Measurements from ENCODE around the gene NINL. TPM values are rescaled to one million over a fixed set of nuclear protein-coding genes. Genes with fewer than 3 reads are reported as not detected.
"Not testable (repeated sequence)": the region's sequence is repeated elsewhere in the genome, so short reads cannot be mapped to it uniquely, and the experiment has no call there.

The NINL gene
- total RNA-seq, 1 experiment from 2014 or later: 33.7 TPM

DNA sequence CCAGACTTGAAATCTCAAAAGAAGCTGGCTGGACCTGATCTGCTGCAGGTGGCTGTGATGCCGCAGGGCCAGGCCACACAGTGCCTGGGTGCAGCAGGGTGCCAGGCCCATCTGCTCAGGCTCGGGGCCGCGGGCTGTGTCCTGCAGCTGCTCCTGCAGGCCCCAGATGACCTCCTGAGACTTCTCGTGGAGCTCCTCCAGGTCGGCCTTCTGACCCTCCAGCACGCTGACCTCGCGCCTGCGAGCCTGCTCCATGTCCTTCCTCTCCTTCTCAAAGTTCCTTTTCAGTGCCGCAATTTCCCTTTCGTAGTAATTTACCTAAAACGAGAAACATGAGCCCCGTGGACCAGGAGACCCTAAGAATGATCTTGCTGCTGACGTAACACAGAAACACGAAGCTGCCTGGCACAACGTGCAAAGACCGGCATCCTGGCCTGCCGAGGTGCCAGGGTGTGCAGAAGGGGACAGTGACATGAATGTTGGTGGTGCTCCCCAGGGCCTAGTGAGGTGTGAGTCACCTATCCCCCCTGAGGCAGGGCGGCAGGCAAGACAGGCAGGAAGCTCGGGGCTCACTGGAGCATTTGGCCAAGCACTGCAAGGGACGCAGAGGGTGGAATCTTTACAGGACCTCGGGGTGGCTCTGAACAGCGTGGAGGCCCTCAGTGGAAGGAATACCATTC lies 106.3 kb downstream of the NINL start:
- H3K36me3 ChIP-seq (replicated peaks; ENCODE audit: control insufficient read depth, insufficient read depth, low read length): peaks cover 8% of the 10 kb centered on the region
- no peak overlapping the region for H3K4me3 ChIP-seq (ENCODE audit: insufficient read depth, low read depth, low read length)

DNA sequence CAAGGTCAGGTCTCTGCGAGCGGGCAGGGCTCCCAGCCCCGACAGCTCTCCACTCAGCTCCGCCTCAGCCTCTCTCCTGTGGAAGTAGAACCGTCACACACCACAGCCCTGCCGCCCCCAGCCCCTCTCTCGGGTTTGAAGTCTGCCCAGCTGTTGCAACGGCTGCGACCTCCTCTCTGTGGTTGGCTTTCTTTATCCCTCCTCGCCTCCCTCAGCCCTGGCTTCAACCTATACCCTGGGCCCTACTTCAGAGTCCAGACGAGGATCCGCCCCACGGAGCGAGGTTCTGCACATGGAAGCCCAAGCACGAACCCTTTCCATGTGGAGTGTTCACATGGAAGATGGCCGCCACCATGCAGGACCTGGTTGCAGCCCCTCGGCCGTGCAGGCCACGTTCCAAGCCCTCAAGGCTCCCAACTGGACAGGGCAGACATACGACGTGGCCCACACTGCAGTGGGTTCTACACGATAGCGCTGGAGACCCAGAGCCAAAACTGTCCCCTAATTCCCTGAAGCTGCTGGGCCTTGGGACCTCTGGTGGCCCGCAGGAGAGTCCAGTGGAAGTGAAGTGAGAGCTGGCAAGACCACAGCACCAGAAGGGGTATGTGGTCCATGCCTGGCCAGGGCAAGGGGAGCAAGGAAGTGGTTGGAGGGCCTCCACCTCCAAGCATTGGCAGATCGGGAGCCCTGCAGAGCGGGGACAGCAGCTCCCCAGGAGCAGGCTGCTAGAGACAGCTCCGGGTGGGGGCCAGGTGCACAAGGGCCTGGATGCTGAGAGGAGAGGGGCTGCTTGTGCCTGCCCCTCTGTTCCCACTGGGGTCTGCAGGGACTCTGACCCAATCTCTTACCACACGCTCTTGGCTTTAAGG lies 108.1 kb downstream of the NINL start:
- Histone ChIP-seq H3K27me3 (ENCODE audit: control insufficient read depth, insufficient read depth, low read length) (no peaks in the 10 kb centered on the region), H3K4me3 (ENCODE audit: insufficient read depth, low read depth, low read length) (no peak overlapping the region), H3K36me3 (replicated peaks; ENCODE audit: control insufficient read depth, insufficient read depth, low read length) (peaks cover 7% of the 10 kb centered on the region)
- DNase-seq: no peak

More for the DNA sequence above, 106.3 kb downstream of the NINL start:
- no peak for DNase-seq
- no peaks in the 10 kb centered on the region for H3K27me3 ChIP-seq (ENCODE audit: control insufficient read depth, insufficient read depth, low read length)

DNA sequence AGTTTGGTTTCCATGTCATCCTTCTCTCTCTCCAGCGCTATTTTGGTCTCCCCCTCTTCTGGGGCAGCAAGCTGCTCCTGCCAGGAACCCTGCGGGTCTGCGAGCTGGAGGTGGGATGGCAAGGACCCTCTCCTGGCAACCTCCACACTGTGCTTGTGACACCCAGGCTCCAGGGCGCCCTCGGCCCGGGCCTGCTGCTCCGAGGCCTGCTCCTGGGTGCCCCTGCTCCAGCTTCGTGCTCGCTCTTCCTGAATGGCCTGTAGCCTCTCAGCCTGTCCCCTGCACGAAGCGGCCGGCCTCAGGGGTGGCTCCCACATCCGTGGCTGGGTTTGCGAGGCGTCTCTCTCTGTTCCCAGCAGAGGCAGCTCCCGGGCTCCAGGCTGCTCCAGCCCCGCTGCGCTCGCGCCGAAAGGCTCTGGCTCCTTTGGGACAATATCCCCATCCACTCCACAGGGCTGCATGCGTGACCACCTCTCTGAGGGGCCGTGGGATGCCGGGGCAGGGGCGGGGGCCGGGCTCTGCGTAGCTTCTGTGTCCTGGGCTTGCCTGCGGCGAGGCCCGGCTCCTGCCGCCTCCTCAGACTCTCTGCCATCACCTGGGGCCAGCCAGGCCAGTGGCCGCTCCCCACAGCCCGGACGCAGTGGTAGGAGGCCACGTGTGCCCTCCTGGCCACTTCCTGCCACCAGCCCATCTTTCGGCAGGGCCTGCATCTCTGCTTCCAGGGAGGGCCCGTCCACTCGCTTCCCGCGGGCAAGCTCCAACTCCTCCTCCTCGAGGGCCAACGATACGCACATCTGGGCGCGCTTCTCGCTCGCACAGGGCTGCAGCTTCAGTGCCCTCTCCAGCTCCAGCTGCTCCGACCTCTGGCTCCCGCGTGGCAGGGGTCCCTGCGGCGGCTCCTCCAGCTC lies 109.0 kb downstream of the NINL start:
- H3K27me3 ChIP-seq (ENCODE audit: control insufficient read depth, insufficient read depth, low read length): no peaks in the 10 kb centered on the region
- H3K36me3 ChIP-seq (replicated peaks; ENCODE audit: control insufficient read depth, insufficient read depth, low read length): peaks cover 3% of the 10 kb centered on the region
- no peak overlapping the region for H3K4me3 ChIP-seq (ENCODE audit: insufficient read depth, low read depth, low read length)
- DNase-seq: no peak

DNA sequence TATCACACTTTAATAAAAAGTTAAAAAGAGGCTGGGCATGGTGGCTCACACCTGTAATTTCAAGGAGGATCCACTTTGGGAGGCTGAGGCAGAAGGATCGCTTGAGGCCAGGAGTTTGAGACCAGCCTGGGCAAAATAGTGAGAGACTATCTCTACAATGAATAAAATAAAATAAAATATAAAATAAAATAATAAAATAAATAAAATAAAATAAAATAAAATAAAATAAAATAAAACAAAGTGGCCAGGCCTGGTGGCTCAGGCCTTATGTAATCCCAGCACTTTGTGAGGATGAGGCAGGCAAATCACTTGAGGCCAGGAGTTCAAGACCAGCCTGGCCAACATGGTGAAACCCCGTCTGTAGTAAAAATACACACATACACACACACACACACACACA lies 112.0 kb downstream of the NINL start:
- not testable (repeated sequence) for H3K36me3 ChIP-seq (replicated peaks; ENCODE audit: control insufficient read depth, insufficient read depth, low read length); H3K27me3 ChIP-seq (ENCODE audit: control insufficient read depth, insufficient read depth, low read length); DNase-seq; H3K4me3 ChIP-seq (ENCODE audit: insufficient read depth, low read depth, low read length)

DNA sequence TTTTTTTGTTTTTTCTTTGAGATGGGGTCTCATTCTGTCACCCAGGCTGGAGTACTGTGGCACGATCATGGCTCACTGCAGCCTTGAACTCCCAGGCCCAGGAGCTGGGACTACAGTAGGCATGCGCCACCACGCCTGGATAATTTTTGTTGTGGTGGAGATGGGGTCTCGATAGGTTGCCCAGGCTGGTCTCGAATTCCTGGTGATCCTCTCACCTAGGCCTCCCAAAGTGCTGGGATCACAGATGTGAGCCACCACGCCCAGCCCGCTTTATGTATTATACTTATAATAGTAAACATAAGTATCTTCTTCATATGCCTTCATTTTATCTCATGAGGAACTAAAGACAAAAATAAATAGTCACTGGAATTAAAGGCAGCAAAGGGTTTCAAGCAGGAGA lies 114.3 kb downstream of the NINL start:
- no peak for DNase-seq
- peaks cover 9% of the 10 kb centered on the region for H3K36me3 ChIP-seq (replicated peaks; ENCODE audit: control insufficient read depth, insufficient read depth, low read length)
- H3K27me3 ChIP-seq (ENCODE audit: control insufficient read depth, insufficient read depth, low read length): no peaks in the 10 kb centered on the region
- no peak overlapping the region for H3K4me3 ChIP-seq (ENCODE audit: insufficient read depth, low read depth, low read length)

DNA sequence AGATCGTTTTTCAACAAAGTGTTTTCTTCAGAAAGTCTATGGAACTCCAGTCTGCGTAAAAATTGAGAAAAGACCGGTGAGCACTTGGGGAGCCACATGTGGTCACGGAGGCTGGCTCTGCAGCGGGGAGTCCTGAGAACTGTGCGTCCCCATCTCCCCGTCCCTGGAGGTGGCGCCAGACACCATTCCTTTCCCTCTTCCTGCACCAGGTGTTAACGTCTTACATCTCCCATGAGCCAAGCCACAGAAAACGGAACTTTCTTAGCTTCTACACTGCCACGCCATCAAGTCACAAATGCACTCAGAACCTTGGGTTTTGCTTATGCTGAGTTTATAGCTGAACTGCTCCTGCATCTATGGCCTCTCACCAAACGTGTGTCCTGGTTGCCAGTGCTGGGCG lies 115.3 kb downstream of the NINL start:
- Histone ChIP-seq H3K4me3 (ENCODE audit: insufficient read depth, low read depth, low read length) (no peak overlapping the region), H3K36me3 (replicated peaks; ENCODE audit: control insufficient read depth, insufficient read depth, low read length) (peaks cover 14% of the 10 kb centered on the region), H3K27me3 (ENCODE audit: control insufficient read depth, insufficient read depth, low read length) (no peaks in the 10 kb centered on the region)
- peak; percentile 91 for DNase-seq

DNA sequence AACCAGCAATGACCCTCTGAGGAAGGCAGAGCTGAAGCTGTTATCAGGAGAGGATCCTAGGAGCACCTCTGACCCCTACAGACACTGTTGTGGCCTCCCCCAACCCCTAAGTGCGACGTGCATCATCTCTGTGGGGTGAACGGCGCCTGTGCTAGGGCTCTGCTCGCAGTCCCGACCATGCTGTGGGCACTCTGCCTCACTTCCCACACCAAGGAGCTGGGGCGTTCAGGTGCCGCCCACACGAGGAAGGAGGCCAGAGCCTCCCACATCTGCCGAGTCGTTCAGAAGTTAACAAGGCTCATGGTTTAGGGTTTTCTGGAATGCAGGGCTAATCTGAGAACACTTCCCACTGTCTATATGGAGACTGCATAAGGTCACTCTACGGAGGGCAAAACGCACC lies 115.8 kb downstream of the NINL start:
- H3K36me3 ChIP-seq (replicated peaks; ENCODE audit: control insufficient read depth, insufficient read depth, low read length): peaks cover 14% of the 10 kb centered on the region
- no peaks in the 10 kb centered on the region for H3K27me3 ChIP-seq (ENCODE audit: control insufficient read depth, insufficient read depth, low read length)
- no peak overlapping the region for H3K4me3 ChIP-seq (ENCODE audit: insufficient read depth, low read depth, low read length)
- DNase-seq: no peak

- Histone ChIP-seq H3K36me3 (replicated peaks; ENCODE audit: control insufficient read depth, insufficient read depth, low read length) (peaks cover 15% of the 10 kb centered on the region), H3K4me3 (ENCODE audit: insufficient read depth, low read depth, low read length) (no peak overlapping the region), H3K27me3 (ENCODE audit: control insufficient read depth, insufficient read depth, low read length) (no peaks in the 10 kb centered on the region)
- peak; percentile 28 for DNase-seq
Observed at GRCh38 chr20:25468126-25469075, 116.9 kb downstream of the NINL start.

DNA sequence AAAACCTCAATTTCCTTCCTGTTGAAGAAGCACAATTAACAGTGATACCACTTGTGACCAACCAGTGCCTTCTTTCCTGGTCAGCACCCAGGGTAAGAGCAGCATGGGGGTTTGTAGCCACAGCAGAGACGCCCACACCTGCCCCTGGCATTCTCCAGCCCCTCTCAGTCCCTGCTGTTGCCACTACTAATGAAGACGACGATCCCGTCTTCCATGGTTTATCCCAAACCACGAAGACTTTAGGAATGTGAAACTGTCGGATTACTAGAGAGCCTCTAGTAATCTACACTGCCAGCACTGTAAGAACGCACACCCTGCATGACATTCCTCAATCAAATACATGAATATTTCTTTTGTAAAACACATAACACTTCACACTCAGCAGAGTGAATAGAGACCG lies 117.9 kb downstream of the NINL start:
- H3K27me3 ChIP-seq (ENCODE audit: control insufficient read depth, insufficient read depth, low read length): no peaks in the 10 kb centered on the region
- no peak overlapping the region for H3K4me3 ChIP-seq (ENCODE audit: insufficient read depth, low read depth, low read length)
- peak; percentile 21 for DNase-seq
- H3K36me3 ChIP-seq (replicated peaks; ENCODE audit: control insufficient read depth, insufficient read depth, low read length): peaks cover 16% of the 10 kb centered on the region

DNA sequence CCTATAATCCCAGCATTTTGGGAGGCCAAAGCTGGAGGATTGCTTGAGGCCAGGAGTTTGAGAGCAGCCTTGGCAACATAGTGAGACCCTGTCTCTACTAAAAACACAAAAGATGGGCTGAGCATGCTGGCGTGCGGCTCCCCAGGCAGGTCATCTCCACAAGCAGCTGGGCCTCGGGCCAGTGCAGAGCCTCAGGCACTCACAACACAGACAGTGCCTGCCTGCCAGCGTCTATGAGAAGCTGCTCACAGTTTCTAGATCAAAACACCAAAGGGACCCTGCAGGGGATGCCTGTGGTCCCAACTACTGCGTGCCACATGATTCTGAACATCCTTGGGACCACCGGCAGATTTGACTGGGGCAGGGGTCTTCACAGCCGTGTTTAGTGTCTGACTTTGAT lies 118.5 kb downstream of the NINL start:
- Histone ChIP-seq H3K36me3 (replicated peaks; ENCODE audit: control insufficient read depth, insufficient read depth, low read length) (peaks cover 18% of the 10 kb centered on the region), H3K4me3 (ENCODE audit: insufficient read depth, low read depth, low read length) (no peak overlapping the region), H3K27me3 (ENCODE audit: control insufficient read depth, insufficient read depth, low read length) (no peaks in the 10 kb centered on the region)
- peak; percentile 10 for DNase-seq

GRCh38 chr20:25465243-25466135 lies 119.8 kb downstream of the NINL start:
- Histone ChIP-seq H3K4me3 (ENCODE audit: insufficient read depth, low read depth, low read length) (no peak overlapping the region), H3K36me3 (replicated peaks; ENCODE audit: control insufficient read depth, insufficient read depth, low read length) (peaks cover 23% of the 10 kb centered on the region), H3K27me3 (ENCODE audit: control insufficient read depth, insufficient read depth, low read length) (no peaks in the 10 kb centered on the region)
- peak; percentile 12 for DNase-seq

- peaks cover 24% of the 10 kb centered on the region for H3K36me3 ChIP-seq (replicated peaks; ENCODE audit: control insufficient read depth, insufficient read depth, low read length)
Observed at GRCh38 chr20:25464501-25465242, 120.7 kb downstream of the NINL start.

More at GRCh38 chr20:25464501-25465242, 120.7 kb downstream of the NINL start:
- H3K4me3 ChIP-seq (ENCODE audit: insufficient read depth, low read depth, low read length): no peak overlapping the region
- H3K27me3 ChIP-seq (ENCODE audit: control insufficient read depth, insufficient read depth, low read length): no peaks in the 10 kb centered on the region
- peak; percentile 23 for DNase-seq

All from H7 (cell line).